ENCODE measurements around the gene OR4K1.
"Not testable (repeated sequence)": the region's sequence is repeated elsewhere in the genome, so short reads cannot be mapped to it uniquely, and the experiment has no call there.

OR4K1 gene

GRCh38 chr14:19930617-19931016, at the start of gene OR4K1:
OR4K1 (plus strand) TSS chr14:19930917; CDS start chr14:19935667, 4,750 bp downstream.
- DNase-seq = no peak

- no peak for DNase-seq
Measured at GRCh38 chr14:19895282-19895681, 35.4 kb upstream of the OR4K1 start.

- no peak for DNase-seq
Measured at GRCh38 chr14:19900999-19901398, 29.7 kb upstream of the OR4K1 start.

GRCh38 chr14:19902409-19902808, 28.3 kb upstream of the OR4K1 start:
- no peak for DNase-seq

GRCh38 chr14:19906665-19907064, 24.1 kb upstream of the OR4K1 start:
- no peak for DNase-seq

- DNase-seq = no peak
Measured at GRCh38 chr14:19911114-19911513, 19.6 kb upstream of the OR4K1 start.

- DNase-seq = no peak
Measured at GRCh38 chr14:19917243-19917642, 13.5 kb upstream of the OR4K1 start.

GRCh38 chr14:19917955-19918518, 12.7 kb upstream of the OR4K1 start:
- DNase-seq = no peak

- no peak for DNase-seq
Measured at GRCh38 chr14:19918553-19919264, 12.0 kb upstream of the OR4K1 start.

GRCh38 chr14:19920021-19920657, 10.6 kb upstream of the OR4K1 start, which contains the start of gene OR4K5:
OR4K5 (plus strand) TSS chr14:19920607; CDS start chr14:19920607, 0 bp downstream.
- no peak for DNase-seq

GRCh38 chr14:19941668-19942067, 11.0 kb downstream of the OR4K1 start:
- no peak for DNase-seq

GRCh38 chr14:19947413-19948090, 16.8 kb downstream of the OR4K1 start:
- no peak for DNase-seq

GRCh38 chr14:19949218-19949617, 18.5 kb downstream of the OR4K1 start:
- no peak for DNase-seq

- not testable (repeated sequence) for DNase-seq
Measured at GRCh38 chr14:19969735-19970134, 39.0 kb downstream of the OR4K1 start.

- no peak for DNase-seq
Measured at GRCh38 chr14:19974844-19975243, 44.1 kb downstream of the OR4K1 start.

GRCh38 chr14:19975291-19975690, 44.6 kb downstream of the OR4K1 start, which contains the start of gene OR4K15:
OR4K15 (plus strand) TSS chr14:19975591; CDS start chr14:19975591, 0 bp downstream.
- DNase-seq = no peak
